ENCODE results near the gene PSMC5.
A peak's percentile ranks its signal among the peaks of the same experiment; 100 is the strongest.

DNA sequence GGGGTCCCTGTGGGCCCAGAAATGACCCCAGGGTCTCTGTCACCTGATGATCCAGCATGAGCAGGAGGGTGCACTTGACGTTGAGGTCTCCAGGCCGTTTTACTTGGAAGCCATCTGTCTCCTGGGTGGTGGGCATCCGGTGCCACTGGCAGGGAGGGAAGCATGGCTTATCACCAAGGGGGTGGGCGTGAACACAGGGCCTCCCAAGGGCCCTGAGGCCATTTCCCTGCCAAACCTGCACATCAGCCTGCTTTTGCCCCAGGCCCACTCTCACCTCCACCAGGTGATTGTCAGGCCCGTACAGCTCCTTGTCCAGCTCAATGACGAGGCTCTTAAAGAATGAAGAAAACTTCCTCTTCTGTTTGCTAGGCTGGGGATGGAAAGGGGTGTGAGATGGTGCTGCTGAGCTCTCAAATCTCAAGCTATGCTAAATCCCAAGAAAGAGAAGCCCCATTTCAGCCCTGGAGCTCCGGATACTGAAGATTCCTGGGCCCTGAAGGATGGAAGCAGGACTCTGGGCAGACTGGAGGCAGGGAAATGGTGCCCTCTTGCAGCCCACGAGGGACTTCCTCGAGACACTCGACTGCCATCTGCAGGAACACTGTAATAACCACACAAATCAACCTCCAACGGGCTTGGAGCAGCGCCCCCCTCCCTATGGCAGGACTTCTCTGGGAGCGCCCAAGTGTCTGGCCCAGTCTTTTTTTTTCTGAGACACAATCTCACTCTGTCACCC is 7.4 kb downstream of the PSMC5 start:
- TF ChIP-seq POLR2AphosphoS5 (IDR thresholded peaks at IDR 0.05), result no peak
- TF ChIP-seq, protein P1, sequence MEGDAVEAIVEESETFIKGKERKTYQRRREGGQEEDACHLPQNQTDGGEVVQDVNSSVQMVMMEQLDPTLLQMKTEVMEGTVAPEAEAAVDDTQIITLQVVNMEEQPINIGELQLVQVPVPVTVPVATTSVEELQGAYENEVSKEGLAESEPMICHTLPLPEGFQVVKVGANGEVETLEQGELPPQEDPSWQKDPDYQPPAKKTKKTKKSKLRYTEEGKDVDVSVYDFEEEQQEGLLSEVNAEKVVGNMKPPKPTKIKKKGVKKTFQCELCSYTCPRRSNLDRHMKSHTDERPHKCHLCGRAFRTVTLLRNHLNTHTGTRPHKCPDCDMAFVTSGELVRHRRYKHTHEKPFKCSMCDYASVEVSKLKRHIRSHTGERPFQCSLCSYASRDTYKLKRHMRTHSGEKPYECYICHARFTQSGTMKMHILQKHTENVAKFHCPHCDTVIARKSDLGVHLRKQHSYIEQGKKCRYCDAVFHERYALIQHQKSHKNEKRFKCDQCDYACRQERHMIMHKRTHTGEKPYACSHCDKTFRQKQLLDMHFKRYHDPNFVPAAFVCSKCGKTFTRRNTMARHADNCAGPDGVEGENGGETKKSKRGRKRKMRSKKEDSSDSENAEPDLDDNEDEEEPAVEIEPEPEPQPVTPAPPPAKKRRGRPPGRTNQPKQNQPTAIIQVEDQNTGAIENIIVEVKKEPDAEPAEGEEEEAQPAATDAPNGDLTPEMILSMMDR (IDR thresholded peaks at IDR 0.05), result peak in 1 of 4 experiments; percentile 43
- no peak for TF ChIP-seq POLR2A (IDR thresholded peaks at IDR 0.05)
- no peak for TF ChIP-seq EP300 (IDR thresholded peaks at IDR 0.05)

All from sigmoid colon (tissue), 4 donors.